GM15510 (cell line): Measurements from ENCODE around the gene AHR.

Experiments
- POLR2A ChIP-seq: IDR thresholded peaks from 3 replicates; pipeline ENCODE4 v1.6.1; 2011; ENCODE audit warnings: borderline replicate concordance; ENCODE audit not compliant: insufficient read length; ENCODE audit errors: extremely low read depth

The AHR gene

GRCh38 chr7:17298102-17298839 lies at the start of gene AHR:
Gene AHR, plus strand, starts transcription at chr7:17298652. Its CDS starts 613 bp downstream, at chr7:17299265.
- peak; percentile 94 for TF ChIP-seq POLR2A

GRCh38 chr7:17253885-17254284 lies 44.6 kb upstream of the AHR start:
- TF ChIP-seq POLR2A, result no peak

- TF ChIP-seq POLR2A, result no peak
Observed at GRCh38 chr7:17255926-17256325, 42.5 kb upstream of the AHR start.

GRCh38 chr7:17256375-17256774 lies 42.1 kb upstream of the AHR start:
- TF ChIP-seq POLR2A, result no peak

- TF ChIP-seq POLR2A, result no peak
Observed at GRCh38 chr7:17266565-17266964, 31.9 kb upstream of the AHR start.

GRCh38 chr7:17269341-17270221 lies 28.9 kb upstream of the AHR start:
- TF ChIP-seq POLR2A, result no peak

GRCh38 chr7:17274551-17275245 lies 23.8 kb upstream of the AHR start:
- TF ChIP-seq POLR2A, result no peak

GRCh38 chr7:17275749-17276671 lies 22.4 kb upstream of the AHR start:
- TF ChIP-seq POLR2A, result no peak

GRCh38 chr7:17279061-17279460 lies 19.4 kb upstream of the AHR start:
- TF ChIP-seq POLR2A, result no peak

- TF ChIP-seq POLR2A, result no peak
Observed at GRCh38 chr7:17289074-17289645, 9.3 kb upstream of the AHR start.

GRCh38 chr7:17292843-17293242 lies 5.6 kb upstream of the AHR start:
- no peak for TF ChIP-seq POLR2A

GRCh38 chr7:17293481-17293880 lies 5.0 kb upstream of the AHR start:
- TF ChIP-seq POLR2A, result no peak

GRCh38 chr7:17297243-17297642 lies 1.2 kb upstream of the AHR start:
- no peak for TF ChIP-seq POLR2A
